ENCODE data around the gene ZNF195.

- no peak for TF ChIP-seq CTCF (IDR thresholded peaks at IDR 0.05)
- no peak for TF ChIP-seq POLR2A (IDR thresholded peaks at IDR 0.05)
Observed at GRCh38 chr11:3347127-3347526, 31.8 kb downstream of the ZNF195 start.
